B cell (primary cell): ENCODE data around the gene FNDC10. TPM values are rescaled to one million over a fixed set of nuclear protein-coding genes. Genes with fewer than 3 reads are reported as not detected.

ENCODE experiments used
- ATAC-seq: fragments of 200-7000 bp; cut with Tn5 transposase; one replicate; pipeline ENCODE4 v1.10.0; 2021; ENCODE audit warnings: low read depth, mild to moderate bottlenecking, moderate number of reproducible peaks, moderate library complexity
- CTCF ChIA-PET: fragments of 350-600 bp; sonication (Branson Sonifier 250); formaldehyde crosslinking; loops from one replicate; lab custom pipeline; 2021; ENCODE audit warnings: antibody characterized with exemption, inconsistent platforms; lab: Charles Lee
- POLR2A ChIA-PET: fragments of 350-600 bp; sonication (Branson Sonifier 250); formaldehyde crosslinking; loops from one replicate; lab custom pipeline; 2021; ENCODE audit warnings: antibody characterized with exemption; lab: Charles Lee
- DNase-seq: peaks from one replicate; pipeline ENCODE4 v3.0.0; 2013
- H2AFZ ChIP-seq: 2 replicates; pipeline ENCODE4 v1.6.1; 2012; ENCODE audit warnings: mild to moderate bottlenecking, low read depth, low read length; ENCODE audit not compliant: insufficient read depth, poor library complexity, severe bottlenecking
- H3K27ac ChIP-seq, 2 donors: 1 replicate in 1 of 2; 2 replicates in 1 of 2; pipeline ENCODE4 v1.5.1; 2012 to 2013; ENCODE audit warnings: low read length in 2 of 2, mild to moderate bottlenecking in 2 of 2, moderate library complexity in 1 of 2
- H3K27me3 ChIP-seq, 4 experiments: fragments of 200-600 bp in 1 of 4; sonication (generic) in 1 of 4; replicated peaks in 1 of 4; 1 replicate in 2 of 4; 2 replicates in 2 of 4; pipeline versions ENCODE4 v1.6.1 to v1.7.0; 2013 to 2016; ENCODE audit warnings: low read length in 3 of 4, mild to moderate bottlenecking in 2 of 4, mixed read lengths in 1 of 4, moderate library complexity in 1 of 4; ENCODE audit not compliant: insufficient read depth in 4 of 4, control insufficient read depth in 3 of 4; ENCODE audit errors: control extremely low read depth in 1 of 4
- H3K36me3 ChIP-seq, 2 experiments: replicated peaks in 1 of 2; 1 replicate in 1 of 2; 2 replicates in 1 of 2; pipeline versions ENCODE4 v1.6.1 to v1.7.1; 2013; ENCODE audit warnings: low read length in 1 of 2; ENCODE audit not compliant: insufficient read depth in 2 of 2, control insufficient read depth in 1 of 2; ENCODE audit errors: control extremely low read depth in 1 of 2, extremely low read depth in 1 of 2
- H3K4me1 ChIP-seq, 2 donors: fragments of 200-600 bp in 1 of 2; sonication (generic) in 1 of 2; 1 replicate in 1 of 2; 2 replicates in 1 of 2; pipeline versions ENCODE4 v1.5.1 to v1.6.1; 2013 to 2017; ENCODE audit warnings: low read length in 2 of 2; ENCODE audit not compliant: control insufficient read depth in 2 of 2, insufficient read depth in 2 of 2
- H3K4me2 ChIP-seq: replicated peaks from 2 replicates; pipeline ENCODE3; 2012; ENCODE audit warnings: mild to moderate bottlenecking, low read depth, low read length; ENCODE audit not compliant: poor library complexity, severe bottlenecking
- H3K4me3 ChIP-seq, 5 experiments: fragments of 200-600 bp in 1 of 5; sonication (generic) in 1 of 5; 1 replicate in 3 of 5; 2 replicates in 2 of 5; pipeline versions ENCODE4 v1.5.1 to v1.7.0; 2011 to 2016; ENCODE audit warnings: low read length in 4 of 5, mild to moderate bottlenecking in 4 of 5, low read depth in 2 of 5, control low read depth in 1 of 5, moderate library complexity in 1 of 5; ENCODE audit not compliant: insufficient read depth in 1 of 5; ENCODE audit errors: control extremely low read depth in 1 of 5, extremely low read depth in 1 of 5
- H3K79me2 ChIP-seq: fragments of 200-600 bp; sonication (generic); one replicate; pipeline ENCODE4 v1.6.0; 2016; ENCODE audit warnings: low read length; ENCODE audit not compliant: control insufficient read depth, insufficient read depth
- H3K9ac ChIP-seq: fragments of 200-600 bp; sonication (generic); 2 replicates; pipeline ENCODE4 v1.6.1; 2017; ENCODE audit warnings: mild to moderate bottlenecking, low read length, moderate library complexity
- H3K9me3 ChIP-seq, 3 donors: one replicate each; pipeline versions ENCODE4 v1.6.1 to v1.7.1; 2013; ENCODE audit warnings: low read length in 2 of 3; ENCODE audit not compliant: control insufficient read depth in 2 of 3, insufficient read depth in 1 of 3; ENCODE audit errors: control extremely low read depth in 1 of 3
- H4K20me1 ChIP-seq: 2 replicates; pipeline ENCODE4 v1.6.0; 2012; ENCODE audit warnings: mild to moderate bottlenecking, low read length; ENCODE audit not compliant: insufficient read depth, control insufficient read depth, poor library complexity, severe bottlenecking
- H3K27ac Mint-ChIP-seq: one replicate; pipeline ENCODE4 v1.8.0; 2021; ENCODE audit warnings: mixed read lengths
- H3K27me3 Mint-ChIP-seq: one replicate; pipeline ENCODE4 v1.8.0; 2021; ENCODE audit warnings: mixed read lengths
- H3K4me1 Mint-ChIP-seq: one replicate; pipeline ENCODE4 v1.8.0; 2021; ENCODE audit warnings: mixed read lengths
- H3K4me3 Mint-ChIP-seq: one replicate; pipeline ENCODE4 v1.8.0; 2021; ENCODE audit warnings: mixed read lengths
- H3K9me3 Mint-ChIP-seq: one replicate; pipeline ENCODE4 v1.8.0; 2022; ENCODE audit warnings: mixed read lengths; ENCODE audit not compliant: insufficient read depth
- EZH2 ChIP-seq: IDR thresholded peaks from 2 replicates; pipeline ENCODE4 v1.6.1; 2012; ENCODE audit warnings: borderline replicate concordance, low read depth, mild to moderate bottlenecking, moderate library complexity, low read length; ENCODE audit not compliant: insufficient read depth, poor library complexity, severe bottlenecking
- WGBS: methylation state at CpG from one replicate; pipeline ENCODE4 v1.1.5; 2013; ENCODE audit warnings: missing lambda C conversion rate; ENCODE audit not compliant: insufficient coverage; 5-methylcytosine and 5-hydroxymethylcytosine counted together
- intact Hi-C: fragments of 100-400 bp; cut with micrococcal nuclease; formaldehyde crosslinking; loops from one replicate; pipeline ENCODE4 v1.10.0; 2022
- polyA plus RNA-seq: library from polyadenylated mRNA; depleted of rRNA; stranded (reverse); fragments of >200 nt; gene quantifications from 2 replicates; pipeline ENCODE4 v1.2.3, GENCODE V29; 2012
- total RNA-seq, 2 donors: library from RNA; stranded (reverse); fragments of 120-200 nt in 1 of 2; gene quantifications; 1 replicate in 1 of 2; 2 replicates in 1 of 2; pipeline versions ENCODE4 v1.2.3 to v1.2.4, GENCODE V29; 2013 to 2022
- TF ChIP-seq, protein P1 (sequence below): fragments of 200-600 bp; IDR thresholded peaks from one replicate; pipeline ENCODE4 v1.8.0; 2022; ENCODE audit warnings: antibody characterized with exemption, mild to moderate bottlenecking

The FNDC10 gene
- total and polyA plus RNA-seq, 2 donors (not counting 1 experiment from before 2014, with no cell fraction given): 1.4 TPM

DNA sequence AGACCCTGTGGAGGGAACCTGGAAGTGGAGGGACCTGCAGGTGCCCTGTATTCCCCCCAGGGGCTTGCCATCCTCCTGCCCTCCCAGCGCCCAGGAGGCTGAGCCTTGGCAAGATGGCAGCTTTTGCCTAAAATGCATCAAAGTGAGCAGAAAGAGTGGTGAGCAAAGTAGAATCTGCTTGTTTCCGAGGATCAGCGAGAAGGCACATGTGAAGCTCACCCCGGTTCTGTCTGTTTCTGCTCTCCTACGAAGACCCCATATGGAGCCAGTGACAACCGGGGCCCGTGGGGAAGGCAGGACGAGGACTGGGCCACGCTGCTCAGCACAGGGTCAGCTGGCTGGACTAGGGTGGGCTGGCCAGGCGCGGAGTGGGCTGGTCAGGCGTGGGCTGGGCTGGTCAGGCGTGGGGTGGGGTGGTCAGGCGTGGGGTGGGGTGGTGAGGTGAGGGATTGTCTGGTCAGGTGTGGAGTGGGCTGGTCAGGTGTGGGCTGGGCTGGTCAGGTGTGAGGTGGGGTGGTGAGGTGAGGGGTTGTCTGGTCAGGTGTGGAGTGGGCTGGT is 5.2 kb upstream of the FNDC10 start:
- POLR2A ChIA-PET: no interaction called here
- no peaks in the 10 kb centered on the region for H3K79me2 ChIP-seq

DNA sequence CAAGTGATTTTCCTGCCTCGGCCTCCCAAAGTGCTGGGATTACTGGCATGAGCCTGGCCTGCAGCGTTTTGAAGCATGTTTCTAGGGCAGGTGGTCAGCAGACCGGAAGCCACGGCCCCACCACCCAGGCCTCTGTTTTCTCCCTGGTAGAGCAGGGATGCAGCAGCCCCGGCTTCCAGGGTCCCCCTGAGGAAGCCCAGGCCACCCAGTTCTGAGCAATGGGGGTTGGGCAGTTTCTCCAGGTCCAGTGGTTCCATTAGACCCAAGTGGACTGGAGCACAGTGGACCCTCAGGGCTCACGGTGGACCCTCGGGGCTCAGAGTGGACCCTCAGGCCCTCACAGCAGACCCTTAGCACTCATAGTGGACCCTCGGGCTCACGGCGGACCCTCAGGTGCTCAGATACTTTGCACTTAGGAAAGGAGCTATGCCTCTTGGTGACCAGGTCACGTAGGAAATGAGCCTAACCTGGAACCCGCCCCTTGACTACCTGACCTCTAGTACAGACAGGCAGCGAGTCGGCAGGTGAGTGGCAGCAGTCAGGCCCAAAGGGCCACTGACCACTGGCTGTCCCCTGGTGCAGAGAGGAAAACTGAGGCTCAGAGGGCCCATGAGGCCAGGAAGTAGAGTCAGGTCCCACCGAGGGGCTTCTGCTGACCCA is 4.6 kb upstream of the FNDC10 start:
- WGBS: 90% methylated on average over 15 of the region's 15 CpGs
- no peaks in the 10 kb centered on the region for H3K27me3 Mint-ChIP-seq
- no peak for TF ChIP-seq EZH2
- TF ChIP-seq, protein P1, sequence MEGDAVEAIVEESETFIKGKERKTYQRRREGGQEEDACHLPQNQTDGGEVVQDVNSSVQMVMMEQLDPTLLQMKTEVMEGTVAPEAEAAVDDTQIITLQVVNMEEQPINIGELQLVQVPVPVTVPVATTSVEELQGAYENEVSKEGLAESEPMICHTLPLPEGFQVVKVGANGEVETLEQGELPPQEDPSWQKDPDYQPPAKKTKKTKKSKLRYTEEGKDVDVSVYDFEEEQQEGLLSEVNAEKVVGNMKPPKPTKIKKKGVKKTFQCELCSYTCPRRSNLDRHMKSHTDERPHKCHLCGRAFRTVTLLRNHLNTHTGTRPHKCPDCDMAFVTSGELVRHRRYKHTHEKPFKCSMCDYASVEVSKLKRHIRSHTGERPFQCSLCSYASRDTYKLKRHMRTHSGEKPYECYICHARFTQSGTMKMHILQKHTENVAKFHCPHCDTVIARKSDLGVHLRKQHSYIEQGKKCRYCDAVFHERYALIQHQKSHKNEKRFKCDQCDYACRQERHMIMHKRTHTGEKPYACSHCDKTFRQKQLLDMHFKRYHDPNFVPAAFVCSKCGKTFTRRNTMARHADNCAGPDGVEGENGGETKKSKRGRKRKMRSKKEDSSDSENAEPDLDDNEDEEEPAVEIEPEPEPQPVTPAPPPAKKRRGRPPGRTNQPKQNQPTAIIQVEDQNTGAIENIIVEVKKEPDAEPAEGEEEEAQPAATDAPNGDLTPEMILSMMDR: no peak
- H3K4me3 Mint-ChIP-seq: no peak overlapping the region
- POLR2A ChIA-PET: interaction anchor here (0.8 kb wide), 1 partner anchor 11 kb away, joined by 10 read pairs; the partner anchor contains the start of gene MIB2
- H3K4me1 Mint-ChIP-seq: peaks cover 28% of the 10 kb centered on the region
- Histone ChIP-seq H4K20me1 (no peaks in the 10 kb centered on the region), H3K4me1 (peaks cover 24 to 34% of the 10 kb centered on the region in 2 donors), H3K4me2 (no peak overlapping the region), H3K9ac (no peak overlapping the region), H3K4me3 (no peak overlapping the region), H3K27me3 (peaks cover 0 to 12% (median 2%) of the 10 kb centered on the region in 4 experiments), H3K79me2 (no peaks in the 10 kb centered on the region), H3K36me3 (no peaks in the 10 kb centered on the region), H2AFZ (no peak overlapping the region), H3K27ac (no peak overlapping the region), H3K9me3 (no peaks in the 10 kb centered on the region)
- no peaks in the 10 kb centered on the region for H3K9me3 Mint-ChIP-seq
- no peak for ATAC-seq
- peak overlapping the region; percentile 78 for H3K27ac Mint-ChIP-seq
- DNase-seq: no peak
- intact Hi-C loops: no loop called here
- CTCF ChIA-PET: no interaction called here

More for the DNA sequence above, 5.2 kb upstream of the FNDC10 start:
- CTCF ChIA-PET: no interaction called here
- H4K20me1 ChIP-seq: no peaks in the 10 kb centered on the region
- H3K4me3 Mint-ChIP-seq: no peak overlapping the region
- no peak overlapping the region for H3K27ac ChIP-seq
- no peaks in the 10 kb centered on the region for H3K36me3 ChIP-seq
- intact Hi-C loops: no loop called here
- H3K4me3 ChIP-seq: no peak overlapping the region
- H2AFZ ChIP-seq: no peak overlapping the region
- 89% methylated on average over 13 of the region's 14 CpGs for WGBS
- no peak overlapping the region for H3K9ac ChIP-seq
- peak overlapping the region; percentile 50 for H3K27ac Mint-ChIP-seq
- TF ChIP-seq EZH2: no peak
- TF ChIP-seq, protein P1: no peak
- no peaks in the 10 kb centered on the region for H3K9me3 Mint-ChIP-seq
- H3K4me1 ChIP-seq: peaks cover 24 to 34% of the 10 kb centered on the region in 2 donors
- H3K9me3 ChIP-seq: no peaks in the 10 kb centered on the region
- peaks cover 0 to 12% (median 2%) of the 10 kb centered on the region in 4 experiments for H3K27me3 ChIP-seq
- H3K4me1 Mint-ChIP-seq: peaks cover 28% of the 10 kb centered on the region
- H3K27me3 Mint-ChIP-seq: no peaks in the 10 kb centered on the region
- DNase-seq: peak; percentile 28
- H3K4me2 ChIP-seq: no peak overlapping the region
- ATAC-seq: no peak
